HepG2 (cell line): ENCODE data around the gene AK3.

Experiments used
- CTCF ChIP-seq: sonication (generic); formaldehyde crosslinking; IDR thresholded peaks from 2 replicates; pipeline ENCODE4 v1.5.0; 2020; ENCODE audit warnings: mild to moderate bottlenecking, missing genetic modification reagents, moderate library complexity
- EEA1 ChIP-seq: sonication (generic); formaldehyde crosslinking; IDR thresholded peaks from 2 replicates; pipeline ENCODE4 v1.5.1; 2020; ENCODE audit warnings: mild to moderate bottlenecking, missing genetic modification reagents, borderline replicate concordance
- EZH2 ChIP-seq: conservative IDR thresholded peaks from 2 replicates; pipeline ENCODE4 v1.6.1; 2012; ENCODE audit warnings: mild to moderate bottlenecking, low read depth, low read length, moderate library complexity
- HDAC6 ChIP-seq: fragments of 200-600 bp; sonication (generic); IDR thresholded peaks from 2 replicates; pipeline ENCODE4 v1.7.0; 2017; ENCODE audit warnings: mild to moderate bottlenecking, antibody characterized with exemption, low read length, low read depth
- HNRNPLL ChIP-seq: fragments of 200-400 bp; formaldehyde crosslinking; IDR thresholded peaks from 2 replicates; pipeline ENCODE4 v1.6.1; 2017; ENCODE audit warnings: mild to moderate bottlenecking, low read depth, low read length; ENCODE audit not compliant: poor library complexity, severe bottlenecking
- MLXIP ChIP-seq: sonication (generic); formaldehyde crosslinking; IDR thresholded peaks from 2 replicates; pipeline ENCODE4 v1.9.0; 2021; ENCODE audit warnings: missing genetic modification reagents, borderline replicate concordance
- ZBTB20 ChIP-seq: sonication (generic); formaldehyde crosslinking; IDR thresholded peaks from 2 replicates; pipeline ENCODE4 v1.8.1; 2023; ENCODE audit warnings: missing genetic modification reagents, low read depth, mild to moderate bottlenecking, borderline replicate concordance
- ZSCAN12 ChIP-seq: sonication (generic); formaldehyde crosslinking; IDR thresholded peaks from 2 replicates; pipeline ENCODE4 v1.9.0; 2021; ENCODE audit warnings: mild to moderate bottlenecking, missing genetic modification reagents
- TF ChIP-seq, protein P1 (sequence below): IDR thresholded peaks from 2 replicates; pipeline ENCODE4 v1.6.1; 2012; ENCODE audit warnings: inconsistent platforms
- TF ChIP-seq, protein P2 (sequence below), 2 experiments: sonication (generic) in 1 of 2; formaldehyde crosslinking in 1 of 2; IDR thresholded peaks; 2 replicates each; pipeline versions ENCODE4 v1.5.1 to v1.6.1; 2011 to 2020; ENCODE audit warnings: borderline replicate concordance in 1 of 2, low read depth in 1 of 2, low read length in 1 of 2, mild to moderate bottlenecking in 1 of 2, missing genetic modification reagents in 1 of 2, moderate library complexity in 1 of 2
- TF ChIP-seq, protein P3 (sequence below): sonication (generic); formaldehyde crosslinking; conservative IDR thresholded peaks from 2 replicates; pipeline ENCODE4 v1.4.0; 2020; ENCODE audit warnings: missing genetic modification reagents

DNA sequence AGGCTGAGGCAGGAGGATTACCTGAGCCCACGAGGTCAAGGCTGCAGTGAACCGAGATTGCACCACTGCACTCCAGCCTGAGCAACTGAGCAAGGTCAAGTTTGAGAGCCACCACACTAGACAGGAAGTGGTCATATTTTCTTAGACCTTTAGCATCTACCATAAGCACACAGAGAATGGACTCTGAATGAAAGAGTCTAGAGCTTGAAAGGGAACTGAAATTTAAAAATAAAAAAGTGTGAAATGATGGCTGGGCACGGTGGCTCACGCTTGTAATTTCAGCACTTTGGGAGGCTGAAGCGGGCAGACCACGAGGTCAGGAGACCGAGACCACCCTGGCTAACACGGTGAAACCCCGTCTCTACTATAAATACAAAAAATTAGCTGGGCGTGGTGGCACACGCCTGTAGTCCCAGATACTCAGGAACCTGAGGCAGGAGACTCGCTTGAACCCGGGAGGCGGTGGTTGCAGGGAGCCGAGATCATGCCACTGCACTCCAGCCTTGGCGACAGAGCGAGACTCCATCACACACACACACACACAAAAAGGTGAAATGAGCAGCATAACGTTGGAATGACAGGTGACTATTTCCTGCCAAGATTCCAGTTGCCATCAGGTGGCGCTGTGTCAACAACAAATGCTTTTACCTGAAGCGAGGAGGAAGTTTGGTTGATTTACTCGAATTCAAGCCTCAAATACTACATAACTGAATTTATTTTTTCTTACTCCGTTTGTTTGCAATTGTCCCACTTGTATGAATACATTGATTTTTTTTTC lies 21.3 kb upstream of the AK3 start:
- TF ChIP-seq EEA1 (CRISPR knock-in tag) (no peak), HNRNPLL (no peak), ZBTB20 (no peak), HDAC6 (no peak), CTCF (peak; percentile 94), EZH2 (no peak), ZSCAN12 (CRISPR knock-in tag) (no peak), MLXIP (CRISPR knock-in tag) (no peak)
- TF ChIP-seq, protein P1, sequence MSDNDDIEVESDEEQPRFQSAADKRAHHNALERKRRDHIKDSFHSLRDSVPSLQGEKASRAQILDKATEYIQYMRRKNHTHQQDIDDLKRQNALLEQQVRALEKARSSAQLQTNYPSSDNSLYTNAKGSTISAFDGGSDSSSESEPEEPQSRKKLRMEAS = no peak
- TF ChIP-seq, protein P2, sequence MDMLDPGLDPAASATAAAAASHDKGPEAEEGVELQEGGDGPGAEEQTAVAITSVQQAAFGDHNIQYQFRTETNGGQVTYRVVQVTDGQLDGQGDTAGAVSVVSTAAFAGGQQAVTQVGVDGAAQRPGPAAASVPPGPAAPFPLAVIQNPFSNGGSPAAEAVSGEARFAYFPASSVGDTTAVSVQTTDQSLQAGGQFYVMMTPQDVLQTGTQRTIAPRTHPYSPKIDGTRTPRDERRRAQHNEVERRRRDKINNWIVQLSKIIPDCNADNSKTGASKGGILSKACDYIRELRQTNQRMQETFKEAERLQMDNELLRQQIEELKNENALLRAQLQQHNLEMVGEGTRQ (IDR thresholded peaks at IDR 0.05; ENCODE audit: low read depth, low read length) = no peak
- TF ChIP-seq, protein P2 (CRISPR knock-in tag; IDR thresholded peaks at IDR 0.05; ENCODE audit: borderline replicate concordance) = no peak
- TF ChIP-seq, protein P3, sequence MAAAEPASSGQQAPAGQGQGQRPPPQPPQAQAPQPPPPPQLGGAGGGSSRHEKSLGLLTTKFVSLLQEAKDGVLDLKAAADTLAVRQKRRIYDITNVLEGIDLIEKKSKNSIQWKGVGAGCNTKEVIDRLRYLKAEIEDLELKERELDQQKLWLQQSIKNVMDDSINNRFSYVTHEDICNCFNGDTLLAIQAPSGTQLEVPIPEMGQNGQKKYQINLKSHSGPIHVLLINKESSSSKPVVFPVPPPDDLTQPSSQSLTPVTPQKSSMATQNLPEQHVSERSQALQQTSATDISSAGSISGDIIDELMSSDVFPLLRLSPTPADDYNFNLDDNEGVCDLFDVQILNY = no peak
